GM19328 (cell line): ENCODE data around the gene CUL5.

ENCODE experiments used
- ATAC-seq: cut with Tn5 transposase; IDR thresholded peaks from one replicate; pipeline ENCODE4 v1.9.1; 2021; ENCODE audit warnings: mild to moderate bottlenecking, moderate library complexity; ENCODE audit not compliant: unreplicated experiment

Gene CUL5

DNA sequence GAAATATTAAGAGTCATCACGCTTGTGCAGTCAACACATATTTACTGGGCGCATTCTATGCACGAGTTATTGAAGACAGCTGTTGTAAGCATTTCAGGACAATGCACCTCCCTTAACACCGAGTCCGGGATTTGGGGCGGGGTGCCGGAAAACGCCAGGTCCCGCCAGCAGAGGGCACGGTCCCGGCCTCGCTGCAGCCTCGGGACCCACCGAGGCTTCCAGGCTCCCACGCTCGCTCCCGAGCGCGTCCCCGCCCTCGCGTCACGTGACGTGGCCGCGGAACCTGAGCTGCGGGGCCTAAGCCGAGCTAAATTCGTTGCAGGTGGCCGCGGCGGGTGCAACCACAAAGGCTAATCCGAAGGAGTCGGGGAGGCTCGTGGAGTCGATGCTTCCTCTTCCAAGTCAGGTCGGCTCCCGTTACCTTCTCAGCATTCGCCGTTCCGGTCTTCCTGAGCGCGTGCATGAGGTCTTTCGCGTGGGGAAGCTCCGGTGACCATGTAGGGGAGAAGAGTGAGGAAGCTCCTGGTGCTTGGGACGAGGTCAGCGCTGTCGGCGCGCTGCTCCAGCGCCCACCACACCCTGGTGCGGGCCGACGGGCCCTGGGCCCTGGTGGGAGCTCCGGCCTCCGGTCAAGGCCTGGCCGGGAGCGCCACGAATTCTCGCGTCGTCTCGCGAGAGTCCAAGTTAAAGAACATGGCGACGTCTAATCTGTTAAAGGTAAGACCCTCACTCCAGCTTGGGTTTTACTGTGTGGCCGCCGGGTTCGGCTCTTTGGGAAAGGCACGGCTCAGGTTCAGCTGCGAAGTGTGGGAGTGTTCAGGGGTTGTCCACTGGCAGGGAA, at the start of gene CUL5:
CUL5 (plus strand) TSS at position 243 of the 841 bp plus-strand sequence; CDS start at position 694, 451 bp downstream.
- ATAC-seq = peak; percentile 83

DNA sequence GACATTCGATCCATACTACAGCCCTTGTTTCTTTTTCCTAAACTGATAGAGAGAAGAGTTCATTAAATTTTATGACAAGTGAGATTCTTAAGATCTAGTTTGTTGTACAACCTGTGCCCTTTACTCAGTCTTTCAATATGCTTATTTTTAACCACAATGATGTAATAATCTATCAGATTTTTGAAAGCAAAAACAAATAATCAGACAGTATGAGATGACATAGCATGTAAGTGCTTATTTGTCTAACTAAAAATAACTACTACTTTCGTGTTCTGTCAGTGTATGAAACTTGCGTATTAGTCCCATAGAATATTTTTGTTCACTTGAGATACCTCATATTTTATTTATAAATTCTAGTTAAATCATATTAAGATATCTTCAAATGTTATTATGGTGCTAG, 47.2 kb upstream of the CUL5 start:
- no peak for ATAC-seq

DNA sequence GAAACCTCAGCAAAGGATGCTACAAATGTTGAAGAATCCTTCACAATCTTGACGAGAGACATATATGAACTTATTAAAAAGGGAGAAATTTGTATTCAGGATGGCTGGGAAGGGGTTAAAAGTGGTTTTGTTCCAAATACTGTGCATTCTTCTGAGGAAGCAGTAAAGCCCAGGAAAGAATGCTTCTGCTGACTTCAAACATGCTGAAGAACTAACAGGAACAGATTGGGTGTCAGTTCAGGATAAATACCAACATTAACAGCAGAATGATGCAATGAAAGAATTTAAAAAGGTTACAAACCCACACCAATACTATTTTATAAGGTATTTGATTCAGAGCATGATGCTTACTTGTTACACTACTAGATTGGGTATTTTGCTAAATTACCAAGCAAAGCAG, 46.5 kb upstream of the CUL5 start:
- no peak for ATAC-seq

DNA sequence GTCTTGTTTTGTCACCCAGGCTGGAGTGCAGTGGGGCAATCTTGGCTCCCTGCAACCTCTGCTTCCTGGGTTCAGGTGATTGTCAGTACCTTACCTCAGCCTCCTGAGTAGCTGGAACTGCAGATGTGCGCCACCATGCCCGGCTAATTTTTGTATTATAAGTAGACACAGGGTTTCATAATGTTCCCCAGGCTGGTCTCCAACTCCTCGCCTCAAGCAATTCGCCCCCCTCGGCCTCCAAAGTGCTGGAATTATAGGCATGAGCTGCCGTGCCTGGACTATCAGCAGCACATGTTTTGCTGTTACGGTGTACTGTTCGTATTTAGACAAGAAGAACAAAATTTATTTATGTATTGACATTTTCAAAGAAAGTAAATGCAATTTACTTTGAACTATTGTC, 45.6 kb upstream of the CUL5 start:
- no peak for ATAC-seq

DNA sequence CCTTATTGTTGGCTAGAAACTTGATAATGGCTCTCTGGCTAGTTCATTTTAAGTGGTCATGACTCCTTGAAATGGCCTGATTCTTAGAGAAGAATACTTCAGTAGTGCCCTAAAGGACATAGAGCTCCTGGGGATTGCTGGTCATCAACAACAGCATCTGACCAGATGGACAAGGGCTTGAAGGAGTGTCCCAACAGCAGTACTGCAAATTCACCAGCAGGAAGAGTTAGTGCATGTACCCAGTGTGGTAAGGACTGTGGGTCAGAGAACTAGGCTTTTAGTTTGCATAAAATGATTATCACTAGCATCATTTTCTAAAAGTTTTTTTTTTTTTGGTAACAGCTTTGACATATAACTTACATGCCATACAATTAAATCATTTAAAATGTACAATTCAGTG, 39.5 kb upstream of the CUL5 start:
- ATAC-seq = no peak

DNA sequence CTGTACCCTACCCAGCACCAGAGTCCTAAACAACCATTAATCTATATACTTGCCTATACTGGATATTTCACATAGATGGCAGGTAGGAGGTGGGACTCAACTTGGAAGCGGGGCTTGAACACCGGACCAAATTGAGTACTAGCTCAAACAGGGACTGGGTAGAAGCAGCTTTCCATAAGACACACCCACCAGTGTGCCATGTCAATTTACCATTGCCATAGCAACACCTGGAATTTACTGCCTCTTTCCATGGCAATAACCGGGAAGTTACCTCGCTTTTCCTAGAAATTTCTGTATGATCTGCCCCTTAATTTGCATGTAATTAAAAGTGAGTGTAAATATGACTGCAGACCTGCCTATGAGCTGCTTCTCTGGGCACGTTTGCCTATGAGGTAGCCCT, 38.6 kb upstream of the CUL5 start:
- no peak for ATAC-seq

DNA sequence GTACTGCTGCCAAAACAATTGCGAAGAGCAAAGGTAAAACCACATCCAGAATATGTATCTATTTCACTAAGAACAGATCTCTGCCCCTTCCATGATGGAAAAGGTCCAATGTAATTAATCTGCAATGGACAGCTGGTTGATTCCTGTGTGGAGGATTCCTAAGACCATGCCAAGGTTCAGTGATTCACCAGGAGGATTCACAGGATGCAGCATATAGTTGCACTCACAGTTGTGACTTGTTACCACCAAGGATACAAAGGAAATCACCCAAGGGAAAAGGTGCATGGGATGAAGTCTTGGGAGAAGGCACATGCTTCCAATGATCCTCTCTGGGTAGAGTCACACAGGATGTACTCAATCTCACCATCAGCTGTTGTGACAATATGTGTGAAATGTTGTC, 35.1 kb upstream of the CUL5 start:
- no peak for ATAC-seq

DNA sequence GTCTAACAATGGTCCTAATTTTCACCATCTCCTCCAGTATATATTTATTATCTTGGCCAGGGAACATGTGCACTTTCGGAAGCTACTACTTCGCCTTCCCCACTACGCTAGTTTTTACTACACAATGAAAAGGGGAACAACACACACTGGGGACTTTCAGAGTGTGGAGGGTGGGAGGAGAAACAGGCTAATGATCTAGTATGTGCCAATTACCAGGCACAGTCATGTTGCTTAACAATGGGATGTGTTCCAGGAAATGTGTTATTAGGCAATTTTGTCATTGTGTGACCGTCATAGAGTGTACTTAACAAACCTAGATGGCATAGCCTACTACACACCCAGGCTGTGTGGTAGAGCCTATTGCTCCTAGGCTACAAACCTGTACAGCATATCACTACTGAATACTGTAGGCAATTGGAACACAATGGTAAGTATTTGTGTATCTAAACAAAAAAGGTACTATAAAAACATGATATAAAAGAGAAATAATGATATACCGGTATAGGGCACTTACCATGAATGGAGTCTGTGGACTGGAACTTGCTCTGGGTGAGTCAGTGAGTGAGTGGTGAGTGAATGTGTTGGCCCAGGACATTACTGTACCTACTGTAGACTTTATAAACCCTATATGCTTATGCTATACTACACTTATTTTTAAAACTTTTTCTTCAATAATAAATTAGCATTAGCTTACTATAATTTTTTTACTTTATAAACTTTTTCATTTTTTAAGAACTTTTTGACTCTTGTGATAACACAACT, 20.1 kb upstream of the CUL5 start:
- ATAC-seq = no peak

DNA sequence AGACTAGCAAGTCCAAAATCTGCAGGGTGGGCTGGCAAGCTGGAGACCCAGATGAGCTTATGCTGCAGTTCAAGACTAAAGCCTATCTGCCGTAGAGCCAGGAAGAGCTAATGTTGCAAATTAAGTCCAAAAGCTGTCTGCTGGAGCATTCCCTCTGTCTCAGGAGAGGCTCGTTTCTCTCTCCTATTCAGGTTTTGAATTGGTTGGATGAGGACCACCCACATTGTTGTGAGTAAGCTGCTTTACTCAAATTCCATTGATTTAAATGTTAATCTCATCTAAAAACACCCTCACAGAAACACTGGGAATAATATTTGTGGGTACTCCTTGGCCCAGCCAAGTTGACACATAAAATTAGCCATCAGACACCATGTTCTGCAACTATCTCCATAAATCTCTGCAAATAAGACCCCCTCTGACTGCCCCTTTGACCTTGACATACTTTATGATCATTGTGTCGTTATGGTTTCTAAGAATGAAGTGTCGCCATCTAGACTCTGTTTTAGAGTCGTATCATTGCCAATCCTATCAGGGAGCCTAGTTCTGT, 16.8 kb upstream of the CUL5 start:
- no peak for ATAC-seq

DNA sequence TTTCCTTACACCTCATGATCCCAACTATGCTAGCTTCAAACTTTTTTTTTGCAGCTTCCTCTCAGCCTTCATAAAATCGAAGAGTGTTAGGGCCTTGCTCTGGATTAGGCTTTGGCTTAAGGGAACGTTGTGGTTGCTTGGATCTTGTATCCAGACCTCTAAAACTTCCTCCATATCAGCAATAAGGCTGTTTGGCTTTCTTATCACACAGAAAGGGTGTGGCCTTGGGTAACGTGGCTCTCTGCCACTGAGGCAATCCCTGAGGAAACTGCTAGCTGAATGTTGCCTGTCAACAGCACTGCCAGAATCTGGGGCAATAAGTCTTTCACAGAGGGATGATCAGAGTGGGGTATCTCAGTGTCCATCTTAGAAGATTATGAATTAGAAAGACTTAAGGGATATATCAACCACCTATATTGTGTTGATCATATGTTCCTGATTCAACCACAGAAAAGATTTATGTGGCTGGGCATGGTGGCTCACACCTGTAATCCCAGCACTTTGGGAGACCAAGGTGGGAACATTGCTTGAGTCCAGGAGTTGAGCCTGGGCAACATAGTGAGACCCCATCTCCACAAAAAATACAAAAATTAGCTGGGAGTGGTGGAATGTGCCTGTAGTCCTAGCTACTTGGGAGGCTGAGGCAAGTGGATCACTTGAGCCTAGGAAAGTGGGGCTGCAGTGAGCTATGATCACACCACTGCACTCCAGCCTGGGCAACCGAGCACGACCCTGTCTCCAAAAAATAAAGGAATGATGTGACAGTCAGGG, 12.5 kb upstream of the CUL5 start:
- ATAC-seq = no peak

DNA sequence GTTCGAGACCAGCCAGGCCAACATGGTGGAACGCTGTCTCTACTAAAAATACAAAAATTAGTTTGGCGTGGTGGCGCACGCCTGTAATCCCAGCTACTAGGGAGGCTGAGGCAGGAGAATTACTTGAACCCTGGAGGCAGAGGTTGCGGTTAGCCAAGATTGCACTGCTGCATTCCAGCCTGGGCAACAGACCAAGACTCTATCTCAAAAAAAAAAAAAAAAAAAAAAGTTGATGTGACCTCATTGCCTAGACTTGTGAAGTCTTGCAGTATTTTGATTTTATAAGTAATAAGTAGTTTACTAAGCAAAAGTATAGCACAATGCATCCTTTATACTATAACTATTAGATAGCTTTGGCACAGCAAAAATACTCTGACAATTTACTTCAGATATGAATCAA, 9.9 kb upstream of the CUL5 start:
- no peak for ATAC-seq

DNA sequence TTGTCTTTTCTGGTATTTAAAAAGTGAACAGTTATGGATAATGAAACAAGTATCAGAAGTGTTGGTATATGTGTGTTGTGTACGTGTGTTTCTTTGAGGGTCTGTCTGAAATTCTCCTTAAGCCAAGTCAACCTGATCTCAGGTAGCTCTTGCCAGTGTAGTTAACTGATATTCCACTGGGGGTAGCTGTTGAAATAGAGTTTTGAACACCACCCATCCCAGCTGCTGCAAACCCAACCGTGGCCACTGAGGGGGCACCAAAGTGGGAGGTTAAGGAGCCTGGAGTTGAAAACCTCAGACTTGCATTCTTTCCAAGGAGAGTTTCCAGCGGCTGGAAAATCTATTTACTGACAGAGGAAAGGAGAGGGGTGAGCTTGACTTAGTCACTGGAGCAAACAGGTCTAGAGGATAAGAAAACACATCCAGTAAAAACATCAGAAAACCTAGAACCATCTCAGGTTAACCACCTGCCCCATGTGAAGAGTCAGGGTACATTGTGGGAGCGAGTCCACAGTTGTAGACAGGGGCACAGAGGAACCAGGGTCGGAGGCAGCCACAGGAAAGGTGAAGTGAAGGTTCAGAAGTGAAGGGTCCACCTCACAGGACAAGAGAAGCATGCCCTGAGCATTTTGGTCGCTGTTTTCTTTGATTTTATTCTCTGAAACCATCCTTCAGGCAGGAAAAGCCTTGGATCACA, 8.8 kb upstream of the CUL5 start:
- ATAC-seq = peak; percentile 89

DNA sequence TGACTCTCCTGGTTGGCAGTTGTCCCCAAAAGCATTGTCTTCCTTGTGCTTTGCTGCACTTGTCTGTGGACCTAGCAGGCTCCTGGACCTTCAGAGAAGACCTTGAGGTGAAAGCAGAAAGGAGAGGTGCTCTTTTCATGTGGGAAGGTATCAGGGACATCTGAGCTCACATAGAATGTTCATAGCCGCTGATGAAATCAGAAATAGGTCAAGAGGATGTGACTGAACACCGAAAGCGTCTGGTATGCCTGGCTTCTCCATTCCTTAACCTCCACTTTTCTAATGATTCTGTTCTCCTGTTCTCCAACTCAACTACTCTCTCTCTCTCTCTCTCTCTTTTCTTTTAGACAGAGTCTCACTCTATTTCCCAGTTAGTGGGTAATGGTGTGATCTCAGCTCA, 6.2 kb upstream of the CUL5 start:
- no peak for ATAC-seq

DNA sequence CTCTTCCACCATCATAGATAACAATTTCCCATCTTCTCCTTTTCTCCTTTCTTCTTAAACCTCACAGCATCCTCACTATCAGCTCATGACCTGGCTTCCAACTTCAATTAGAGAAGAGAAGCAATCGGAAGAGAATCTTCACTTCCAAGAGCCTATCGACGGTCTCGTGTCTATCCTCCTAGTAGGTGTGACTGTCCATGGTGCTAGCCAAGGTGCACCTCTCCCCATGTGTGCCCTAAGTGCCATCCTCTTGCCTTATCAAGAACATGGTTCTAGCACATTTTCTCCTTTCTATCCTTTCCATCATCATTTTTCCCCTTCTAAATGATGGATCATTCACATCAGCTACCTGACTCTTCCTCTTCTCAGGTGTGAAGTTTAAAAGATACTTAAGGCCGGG, 5.1 kb upstream of the CUL5 start:
- ATAC-seq = no peak

DNA sequence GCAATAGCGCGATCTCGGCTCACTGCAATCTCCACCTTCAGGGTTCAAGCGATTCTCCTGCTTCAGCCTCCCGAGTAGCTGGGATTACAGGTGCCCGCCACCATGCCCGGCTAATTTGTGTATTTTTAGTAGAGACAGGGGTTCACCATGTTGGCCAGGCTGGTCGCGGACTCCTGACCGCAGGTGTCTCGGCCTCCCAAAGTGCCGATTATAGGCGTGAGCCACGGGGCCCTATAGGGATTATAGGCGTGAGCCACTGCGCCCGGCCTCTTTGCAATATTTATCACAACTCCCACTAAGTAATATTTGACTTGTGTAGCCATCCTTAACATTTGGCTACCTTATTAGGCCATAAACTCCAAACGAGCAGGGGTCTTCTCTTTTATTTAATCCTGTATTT, 879 bp upstream of the CUL5 start:
- ATAC-seq = no peak

DNA sequence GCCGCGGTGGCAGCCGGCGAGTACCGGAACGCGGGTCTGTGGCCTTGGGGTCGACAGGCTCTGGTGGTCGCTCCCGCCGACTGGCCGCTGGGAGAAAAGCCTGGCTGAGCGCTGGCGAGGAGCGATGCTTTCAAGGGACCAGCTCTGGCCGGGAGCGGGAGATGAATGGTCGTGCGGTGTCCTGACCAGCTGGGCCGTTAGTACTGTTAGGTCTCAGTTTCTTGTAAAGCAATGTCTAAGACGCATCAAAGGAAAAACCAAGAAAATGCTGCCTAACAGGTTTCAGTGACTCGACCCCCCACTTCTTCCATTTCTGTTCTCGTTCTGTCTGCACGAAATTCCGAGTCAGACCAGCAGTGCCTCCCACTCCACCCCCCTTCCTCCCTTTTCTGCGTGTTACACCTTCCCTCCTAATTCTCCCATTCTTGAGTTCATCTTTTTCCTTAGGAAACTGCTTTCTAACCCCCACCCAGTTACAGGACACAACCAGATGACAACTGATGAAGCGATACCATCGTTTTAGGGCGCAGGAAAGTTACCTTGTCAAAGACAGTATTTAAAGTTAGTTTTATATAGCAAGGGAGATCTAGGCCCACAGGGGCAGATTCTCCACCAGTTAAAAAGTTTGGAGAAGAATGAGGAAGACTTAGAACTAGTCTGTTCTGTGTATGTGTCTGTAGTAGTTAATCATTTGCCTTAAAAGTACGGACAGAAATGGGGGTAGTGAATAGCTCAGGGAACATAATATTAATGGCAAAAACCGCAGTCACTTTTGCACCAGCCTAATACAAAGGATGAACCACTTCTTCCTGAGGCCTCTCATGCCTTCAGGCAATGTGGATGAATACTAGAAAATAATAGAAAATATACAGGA, 1.0 kb downstream of the CUL5 start:
- peak; percentile 12 for ATAC-seq

DNA sequence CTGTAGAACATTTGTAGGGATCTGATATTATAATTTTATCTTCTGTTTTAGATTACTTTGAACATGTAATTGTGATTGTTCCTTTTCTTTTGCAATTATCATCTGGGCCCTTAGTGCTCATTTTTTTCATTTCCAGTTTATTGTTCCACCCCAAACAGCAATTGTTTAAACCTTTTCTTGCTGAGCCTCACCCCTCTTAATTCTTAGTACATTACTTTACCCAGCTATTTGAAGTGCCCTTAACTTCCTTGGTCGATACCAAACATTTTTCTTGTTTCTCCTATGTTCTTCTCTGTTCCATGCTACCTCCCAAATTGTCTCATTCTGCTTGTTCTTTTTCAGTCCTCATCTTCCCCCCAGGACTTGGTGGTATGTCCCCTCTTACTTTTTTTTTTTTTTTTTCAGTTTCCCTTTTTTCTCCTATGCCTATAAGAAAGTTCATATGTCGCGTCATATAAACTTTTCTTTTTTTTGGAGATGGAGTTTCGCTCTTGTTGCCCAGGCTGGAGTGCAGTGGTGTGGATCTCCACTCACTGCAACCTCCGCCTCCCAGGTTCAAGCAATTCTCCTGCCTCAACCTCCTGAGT, 3.5 kb downstream of the CUL5 start:
- no peak for ATAC-seq

DNA sequence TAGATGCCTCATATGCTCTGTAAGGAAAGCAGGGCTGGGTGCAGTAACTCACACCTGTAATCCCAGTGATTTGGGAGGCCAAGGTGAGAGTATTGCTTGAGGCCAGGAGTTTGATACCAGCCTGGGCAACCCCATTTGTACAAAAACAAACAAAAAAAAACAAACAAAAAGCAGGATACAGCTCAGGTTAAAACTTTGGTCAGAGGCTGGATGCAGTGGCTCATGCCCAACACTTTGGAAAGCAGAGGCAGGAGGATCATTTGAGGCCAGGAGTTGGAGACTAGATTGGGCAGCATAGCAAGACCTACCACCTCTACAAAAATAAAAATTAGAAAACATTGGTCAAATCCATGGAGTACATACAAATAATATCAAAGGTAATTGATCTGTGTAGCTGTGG, 7.9 kb downstream of the CUL5 start:
- ATAC-seq = no peak

DNA sequence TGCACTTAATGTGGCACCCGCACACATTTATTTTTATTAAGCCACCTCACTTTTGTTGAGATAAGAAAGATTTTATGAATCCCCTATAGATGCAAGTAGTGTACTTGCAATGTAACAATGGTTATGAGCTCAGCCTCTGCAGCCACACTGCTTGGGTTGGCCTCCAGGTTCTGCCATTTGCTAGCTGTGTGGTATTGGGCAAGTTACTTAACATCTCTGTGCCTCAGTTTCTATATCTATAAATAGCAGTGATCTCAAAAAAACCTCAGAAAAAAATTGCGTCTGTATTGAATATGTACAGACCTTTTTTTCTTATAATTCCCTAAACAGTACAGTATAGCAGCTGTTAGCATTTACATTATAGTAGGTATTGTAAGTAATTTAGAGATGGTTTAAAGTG, 10.0 kb downstream of the CUL5 start:
- no peak for ATAC-seq
